Rectal smooth muscle tissue (tissue), 1 donor: Measurements from ENCODE around the gene SLC29A3.

Experiments used
- H3K27ac ChIP-seq: one replicate; pipeline ENCODE4 v1.7.0; 2013; ENCODE audit warnings: low read depth, low read length, inconsistent platforms
- H3K27me3 ChIP-seq: one replicate; pipeline ENCODE4 v1.7.0; 2013; ENCODE audit warnings: low read length; ENCODE audit not compliant: control insufficient read depth, insufficient read depth
- H3K36me3 ChIP-seq: one replicate; pipeline ENCODE4 v1.7.0; 2013; ENCODE audit warnings: low read length; ENCODE audit not compliant: control insufficient read depth, insufficient read depth
- H3K4me1 ChIP-seq: one replicate; pipeline ENCODE4 v1.7.0; 2013; ENCODE audit warnings: low read length; ENCODE audit not compliant: control insufficient read depth, insufficient read depth
- H3K4me3 ChIP-seq: one replicate; pipeline ENCODE4 v1.7.0; 2013; ENCODE audit warnings: low read length
- H3K9ac ChIP-seq: one replicate; pipeline ENCODE4 v1.7.0; 2013; ENCODE audit warnings: low read length

The SLC29A3 gene

GRCh38 chr10:71401056-71401455 lies 82.0 kb downstream of the SLC29A3 start:
- H3K4me3 ChIP-seq, result no peak overlapping the region

GRCh38 chr10:71402005-71402404 lies 82.9 kb downstream of the SLC29A3 start:
- Histone ChIP-seq H3K4me3 (no peak overlapping the region), H3K27ac (no peak overlapping the region), H3K36me3 (no peaks in the 10 kb centered on the region), H3K27me3 (peaks cover 31% of the 10 kb centered on the region), H3K9ac (no peak overlapping the region), H3K4me1 (peaks cover 3% of the 10 kb centered on the region)

More at GRCh38 chr10:71401056-71401455, 82.0 kb downstream of the SLC29A3 start:
- Histone ChIP-seq H3K9ac (no peak overlapping the region), H3K27ac (no peak overlapping the region), H3K27me3 (peaks cover 31% of the 10 kb centered on the region), H3K36me3 (no peaks in the 10 kb centered on the region), H3K4me1 (peaks cover 3% of the 10 kb centered on the region)

- Histone ChIP-seq H3K27ac (no peak overlapping the region), H3K27me3 (peaks cover 11% of the 10 kb centered on the region), H3K4me1 (no peaks in the 10 kb centered on the region), H3K9ac (no peak overlapping the region), H3K36me3 (no peaks in the 10 kb centered on the region), H3K4me3 (no peak overlapping the region)
Measured at GRCh38 chr10:71404503-71405295, 85.6 kb downstream of the SLC29A3 start.

- Histone ChIP-seq H3K9ac (no peak overlapping the region), H3K4me1 (no peaks in the 10 kb centered on the region), H3K4me3 (no peak overlapping the region), H3K27ac (no peak overlapping the region), H3K27me3 (peaks cover 4% of the 10 kb centered on the region), H3K36me3 (no peaks in the 10 kb centered on the region)
Measured at GRCh38 chr10:71406878-71407277, 87.8 kb downstream of the SLC29A3 start.

GRCh38 chr10:71408436-71409225 lies 89.6 kb downstream of the SLC29A3 start:
- no peak overlapping the region for H3K9ac ChIP-seq
- H3K4me1 ChIP-seq, result no peaks in the 10 kb centered on the region
- peaks cover 3% of the 10 kb centered on the region for H3K27me3 ChIP-seq
- no peak overlapping the region for H3K27ac ChIP-seq
- no peak overlapping the region for H3K4me3 ChIP-seq
- no peaks in the 10 kb centered on the region for H3K36me3 ChIP-seq

GRCh38 chr10:71409516-71410104 lies 90.6 kb downstream of the SLC29A3 start:
- Histone ChIP-seq H3K27me3 (peaks cover under 1% of the 10 kb centered on the region), H3K27ac (no peak overlapping the region), H3K9ac (no peak overlapping the region), H3K4me1 (no peaks in the 10 kb centered on the region), H3K4me3 (no peak overlapping the region), H3K36me3 (no peaks in the 10 kb centered on the region)
